SKM-1 (cell line): ENCODE results near the gene CLTC.
"Not testable (repeated sequence)": the region's sequence is repeated elsewhere in the genome, so short reads cannot be mapped to it uniquely, and the experiment has no call there.

ENCODE experiments used
- DNase-seq: peaks from one replicate; lab custom pipeline; 2025; ENCODE audit not compliant: unreplicated experiment; lab: John Stamatoyannopoulos, UW

The CLTC gene

GRCh38 chr17:59619298-59620063 lies at the start of gene CLTC:
CLTC (plus strand) TSS chr17:59619895; CDS start chr17:59620132, 237 bp downstream.
- peak; percentile 94 for DNase-seq

GRCh38 chr17:59572301-59572924 lies 47.3 kb upstream of the CLTC start:
- DNase-seq = no peak

- not testable (repeated sequence) for DNase-seq
Measured at GRCh38 chr17:59584168-59584567, 35.5 kb upstream of the CLTC start.

- DNase-seq = no peak
Measured at GRCh38 chr17:59600169-59600568, 19.5 kb upstream of the CLTC start.

GRCh38 chr17:59601130-59601529 lies 18.6 kb upstream of the CLTC start:
- DNase-seq = no peak

GRCh38 chr17:59607061-59607460 lies 12.6 kb upstream of the CLTC start:
- DNase-seq = no peak

- DNase-seq = no peak
Measured at GRCh38 chr17:59607817-59608403, 11.8 kb upstream of the CLTC start.

GRCh38 chr17:59611503-59611902 lies 8.2 kb upstream of the CLTC start:
- no peak for DNase-seq

GRCh38 chr17:59616253-59616920 lies 3.3 kb upstream of the CLTC start:
- no peak for DNase-seq

GRCh38 chr17:59617156-59617732 lies 2.5 kb upstream of the CLTC start:
- DNase-seq = no peak

GRCh38 chr17:59619035-59619297 lies 729 bp upstream of the CLTC start:
- DNase-seq = no peak

- no peak for DNase-seq
Measured at GRCh38 chr17:59620064-59620359, 317 bp downstream of the CLTC start.

GRCh38 chr17:59620518-59621259 lies 994 bp downstream of the CLTC start:
- DNase-seq = no peak

GRCh38 chr17:59621771-59622170 lies 2.1 kb downstream of the CLTC start:
- no peak for DNase-seq

GRCh38 chr17:59623151-59623550 lies 3.5 kb downstream of the CLTC start:
- DNase-seq = no peak

GRCh38 chr17:59626756-59627155 lies 7.1 kb downstream of the CLTC start:
- no peak for DNase-seq

GRCh38 chr17:59627274-59627673 lies 7.6 kb downstream of the CLTC start:
- DNase-seq = no peak

GRCh38 chr17:59627770-59628171 lies 8.1 kb downstream of the CLTC start:
- DNase-seq = no peak

- no peak for DNase-seq
Measured at GRCh38 chr17:59629174-59629573, 9.5 kb downstream of the CLTC start.

- no peak for DNase-seq
Measured at GRCh38 chr17:59631276-59631675, 11.6 kb downstream of the CLTC start.

- no peak for DNase-seq
Measured at GRCh38 chr17:59632398-59632797, 12.7 kb downstream of the CLTC start.
